BE2C (cell line): ENCODE results near the gene DAZ1. TPM values are rescaled to one million over a fixed set of nuclear protein-coding genes. Genes with fewer than 3 reads are reported as not detected.
"Not testable (repeated sequence)": the region's sequence is repeated elsewhere in the genome, so short reads cannot be mapped to it uniquely, and the experiment has no call there.

Experiments used
- DNase-seq: peaks from one replicate; pipeline ENCODE4 v3.0.0-alpha.2; 2020
- H3K27me3 ChIP-seq: fragments of 250-450 bp; sonication (Bioruptor Pico); 2 replicates; pipeline ENCODE4 v1.5.1; 2020; ENCODE audit warnings: mild to moderate bottlenecking
- H3K36me3 ChIP-seq: fragments of 250-450 bp; sonication (Bioruptor Pico); 2 replicates; pipeline ENCODE4 v1.5.1; 2020; ENCODE audit warnings: mild to moderate bottlenecking
- H3K4me1 ChIP-seq: fragments of 250-450 bp; sonication (Bioruptor Pico); 2 replicates; pipeline ENCODE4 v1.5.1; 2020
- H3K4me3 ChIP-seq: 2 replicates; pipeline ENCODE4 v1.5.1; 2011; ENCODE audit warnings: low read depth, low read length
- H3K9me3 ChIP-seq: fragments of 250-450 bp; sonication (Bioruptor Pico); 2 replicates; pipeline ENCODE4 v1.5.1; 2020
- polyA plus RNA-seq: library from polyadenylated mRNA; unstranded; fragments of >200 nt; gene quantifications from one replicate; pipeline ENCODE4 v1.2.1, GENCODE V29; 2012; ENCODE audit warnings: low read depth, missing spikeins; ENCODE audit not compliant: insufficient read length, insufficient read depth

The DAZ1 gene, protein sequence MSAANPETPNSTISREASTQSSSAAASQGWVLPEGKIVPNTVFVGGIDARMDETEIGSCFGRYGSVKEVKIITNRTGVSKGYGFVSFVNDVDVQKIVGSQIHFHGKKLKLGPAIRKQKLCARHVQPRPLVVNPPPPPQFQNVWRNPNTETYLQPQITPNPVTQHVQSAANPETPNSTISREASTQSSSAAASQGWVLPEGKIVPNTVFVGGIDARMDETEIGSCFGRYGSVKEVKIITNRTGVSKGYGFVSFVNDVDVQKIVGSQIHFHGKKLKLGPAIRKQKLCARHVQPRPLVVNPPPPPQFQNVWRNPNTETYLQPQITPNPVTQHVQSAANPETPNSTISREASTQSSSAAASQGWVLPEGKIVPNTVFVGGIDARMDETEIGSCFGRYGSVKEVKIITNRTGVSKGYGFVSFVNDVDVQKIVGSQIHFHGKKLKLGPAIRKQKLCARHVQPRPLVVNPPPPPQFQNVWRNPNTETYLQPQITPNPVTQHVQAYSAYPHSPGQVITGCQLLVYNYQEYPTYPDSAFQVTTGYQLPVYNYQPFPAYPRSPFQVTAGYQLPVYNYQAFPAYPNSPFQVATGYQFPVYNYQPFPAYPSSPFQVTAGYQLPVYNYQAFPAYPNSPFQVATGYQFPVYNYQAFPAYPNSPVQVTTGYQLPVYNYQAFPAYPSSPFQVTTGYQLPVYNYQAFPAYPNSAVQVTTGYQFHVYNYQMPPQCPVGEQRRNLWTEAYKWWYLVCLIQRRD
- not detected for polyA plus RNA-seq

DNA sequence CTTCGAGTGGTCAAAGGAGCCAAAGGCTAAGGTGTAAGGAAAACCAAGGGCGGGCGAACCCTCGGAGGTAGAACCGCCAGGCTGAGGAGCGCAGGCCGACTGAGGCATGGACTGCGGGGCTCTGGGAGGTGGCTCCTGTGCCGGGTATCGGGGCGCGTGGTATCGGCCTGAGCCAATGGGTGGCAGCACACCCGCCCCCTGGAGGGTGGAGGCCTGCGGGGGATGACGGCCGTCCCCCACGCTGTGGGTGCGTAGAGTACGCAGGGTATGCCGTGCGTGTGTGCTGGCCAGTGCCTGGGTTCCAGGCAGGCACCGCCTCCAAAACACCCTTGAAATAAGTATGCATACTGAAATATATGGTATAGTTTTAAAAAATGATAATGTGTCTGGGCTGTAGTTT lies at the start of gene DAZ1:
TSS of gene DAZ1 (minus strand) at position 101 of the 400 bp plus-strand sequence. CDS start 208 bp downstream, outside the sequence.
- H3K36me3 ChIP-seq, H3K4me1 ChIP-seq, H3K27me3 ChIP-seq, DNase-seq, H3K9me3 ChIP-seq, H3K4me3 ChIP-seq: not testable (repeated sequence)

DNA sequence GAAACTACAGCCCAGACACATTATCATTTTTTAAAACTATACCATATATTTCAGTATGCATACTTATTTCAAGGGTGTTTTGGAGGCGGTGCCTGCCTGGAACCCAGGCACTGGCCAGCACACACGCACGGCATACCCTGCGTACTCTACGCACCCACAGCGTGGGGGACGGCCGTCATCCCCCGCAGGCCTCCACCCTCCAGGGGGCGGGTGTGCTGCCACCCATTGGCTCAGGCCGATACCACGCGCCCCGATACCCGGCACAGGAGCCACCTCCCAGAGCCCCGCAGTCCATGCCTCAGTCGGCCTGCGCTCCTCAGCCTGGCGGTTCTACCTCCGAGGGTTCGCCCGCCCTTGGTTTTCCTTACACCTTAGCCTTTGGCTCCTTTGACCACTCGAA lies 20.4 kb upstream of the DAZ1 start, which contains the start of gene DAZ2:
TSS of gene DAZ2 (plus strand) at position 301 of the 400 bp plus-strand sequence. CDS start 208 bp downstream, outside the sequence.
- H3K9me3 ChIP-seq, H3K4me3 ChIP-seq, DNase-seq, H3K36me3 ChIP-seq, H3K4me1 ChIP-seq, H3K27me3 ChIP-seq: not testable (repeated sequence)

DNA sequence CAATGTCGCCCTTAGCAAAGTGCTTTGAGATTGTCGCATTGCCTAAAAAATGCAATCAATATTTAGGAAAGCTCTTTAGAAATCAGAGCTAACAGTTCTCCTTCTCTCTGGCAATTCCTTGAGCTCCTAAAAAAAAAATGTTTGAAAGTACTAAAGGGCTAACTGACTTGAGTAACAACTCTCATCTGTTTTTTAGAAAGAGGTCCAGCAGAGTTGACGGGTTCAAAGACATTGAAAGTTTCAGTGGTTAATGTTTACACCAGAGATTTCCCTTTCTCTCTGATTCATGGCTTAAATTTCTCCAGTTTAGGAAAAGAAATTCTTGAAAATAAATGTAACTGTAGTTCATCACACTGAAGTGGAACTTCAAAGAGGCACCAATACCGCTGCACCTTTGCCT lies 11.9 kb upstream of the DAZ1 start:
- not testable (repeated sequence) for DNase-seq, H3K4me3 ChIP-seq, H3K4me1 ChIP-seq, H3K36me3 ChIP-seq, H3K27me3 ChIP-seq, H3K9me3 ChIP-seq

DNA sequence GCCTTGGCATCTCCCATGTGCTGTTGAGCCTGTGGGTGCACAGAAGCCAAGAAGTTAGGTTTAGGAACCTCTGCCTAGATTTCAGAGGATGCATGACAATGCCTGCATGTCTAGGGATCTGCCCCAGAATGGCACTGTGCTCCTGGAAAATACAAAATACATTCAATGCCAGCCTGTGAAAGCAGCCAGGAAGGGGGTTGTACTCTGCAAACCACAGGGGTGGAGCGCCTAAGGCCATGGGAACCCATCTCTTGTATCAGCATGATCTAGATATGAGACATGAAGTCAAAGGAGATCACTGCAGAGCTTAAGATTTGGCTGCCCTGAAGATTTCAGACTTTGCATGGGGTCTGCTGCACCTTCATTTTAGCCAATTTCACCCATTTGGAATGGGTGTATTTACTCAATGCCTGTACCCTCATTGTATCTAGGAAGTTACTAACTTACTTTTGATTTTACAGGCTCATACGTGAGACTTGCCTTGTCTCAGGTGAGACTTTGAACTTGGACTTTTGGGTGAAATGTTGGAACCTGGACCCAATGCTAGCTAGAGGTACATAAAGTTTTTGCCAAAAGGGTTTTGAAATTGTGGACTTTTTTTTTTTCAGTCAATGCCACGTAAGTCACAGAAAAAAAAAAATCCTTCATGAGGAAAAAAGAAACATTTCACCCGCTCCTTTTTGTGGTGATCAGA lies 11.1 kb upstream of the DAZ1 start:
- DNase-seq, H3K9me3 ChIP-seq, H3K4me3 ChIP-seq, H3K36me3 ChIP-seq, H3K4me1 ChIP-seq, H3K27me3 ChIP-seq: not testable (repeated sequence)

DNA sequence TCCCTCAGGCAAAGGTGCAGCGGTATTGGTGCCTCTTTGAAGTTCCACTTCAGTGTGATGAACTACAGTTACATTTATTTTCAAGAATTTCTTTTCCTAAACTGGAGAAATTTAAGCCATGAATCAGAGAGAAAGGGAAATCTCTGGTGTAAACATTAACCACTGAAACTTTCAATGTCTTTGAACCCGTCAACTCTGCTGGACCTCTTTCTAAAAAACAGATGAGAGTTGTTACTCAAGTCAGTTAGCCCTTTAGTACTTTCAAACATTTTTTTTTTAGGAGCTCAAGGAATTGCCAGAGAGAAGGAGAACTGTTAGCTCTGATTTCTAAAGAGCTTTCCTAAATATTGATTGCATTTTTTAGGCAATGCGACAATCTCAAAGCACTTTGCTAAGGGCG lies 8.6 kb upstream of the DAZ1 start:
- not testable (repeated sequence) for H3K4me3 ChIP-seq, H3K36me3 ChIP-seq

More for the DNA sequence above, 8.6 kb upstream of the DAZ1 start:
- H3K9me3 ChIP-seq, DNase-seq, H3K27me3 ChIP-seq, H3K4me1 ChIP-seq: not testable (repeated sequence)
